HG03342 (cell line): ENCODE results near the gene ADK.
"Not testable (repeated sequence)": the region's sequence is repeated elsewhere in the genome, so short reads cannot be mapped to it uniquely, and the experiment has no call there.

ENCODE experiments used
- ATAC-seq: cut with Tn5 transposase; IDR thresholded peaks from one replicate; pipeline ENCODE4 v1.9.1; 2021; ENCODE audit warnings: mild to moderate bottlenecking, moderate library complexity; ENCODE audit not compliant: unreplicated experiment

Gene ADK

DNA sequence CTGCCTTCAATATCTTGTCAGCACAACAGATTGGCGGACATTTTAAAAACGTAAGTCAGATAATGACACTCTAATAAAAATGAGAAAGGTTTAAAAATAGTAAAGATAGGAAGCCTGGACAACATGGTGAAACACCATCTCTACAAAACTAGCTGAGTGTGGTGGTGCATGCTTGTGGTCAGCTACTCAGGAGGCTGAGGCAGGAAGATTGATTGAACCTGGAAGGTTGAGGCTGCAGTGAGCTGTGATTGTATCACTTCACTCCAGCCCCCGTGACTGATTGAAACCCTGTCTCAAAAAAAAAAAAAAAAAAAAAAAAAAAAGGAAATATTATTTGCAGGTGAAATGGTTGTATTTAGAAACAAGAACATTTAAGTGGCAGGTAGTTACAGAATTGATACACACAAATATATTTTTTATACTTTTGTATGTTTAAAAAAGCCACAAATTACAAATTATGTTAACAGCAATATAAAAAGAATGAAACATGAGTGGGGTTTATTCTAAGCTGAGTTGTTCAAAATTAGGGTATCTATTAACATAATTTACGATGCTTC lies 141.9 kb downstream of the ADK start:
- no peak for ATAC-seq

DNA sequence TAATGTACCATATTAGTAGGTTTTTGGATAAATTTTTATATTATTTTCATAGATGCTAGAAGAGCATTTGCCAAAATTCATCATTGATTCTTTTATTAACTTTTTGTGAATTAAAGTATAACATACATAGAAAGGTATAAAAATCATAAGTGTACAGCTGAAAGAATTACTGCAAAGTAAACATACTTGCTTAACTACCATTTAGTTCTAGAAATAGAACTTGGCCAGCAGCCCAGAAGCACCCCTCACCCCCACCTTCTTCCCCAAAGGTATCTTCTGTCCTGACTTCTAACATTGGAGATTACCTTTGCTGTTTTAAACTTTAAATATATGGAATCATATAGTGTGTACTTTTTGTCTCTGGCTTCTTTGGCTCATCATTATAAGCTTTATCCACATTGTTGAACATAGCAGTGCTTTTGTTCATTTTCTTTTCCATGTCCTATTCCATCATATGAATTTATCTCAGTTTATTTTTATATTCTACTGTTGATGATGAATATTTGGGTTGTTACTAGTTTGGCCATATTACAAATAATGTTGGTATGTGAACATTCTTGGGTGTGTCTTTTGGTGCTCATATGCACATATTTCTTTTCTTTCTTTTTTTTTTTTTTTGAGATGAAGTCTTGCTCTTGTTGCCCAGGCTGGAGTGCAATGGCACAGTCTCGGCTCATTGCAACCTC lies 142.8 kb downstream of the ADK start:
- ATAC-seq, result no peak

DNA sequence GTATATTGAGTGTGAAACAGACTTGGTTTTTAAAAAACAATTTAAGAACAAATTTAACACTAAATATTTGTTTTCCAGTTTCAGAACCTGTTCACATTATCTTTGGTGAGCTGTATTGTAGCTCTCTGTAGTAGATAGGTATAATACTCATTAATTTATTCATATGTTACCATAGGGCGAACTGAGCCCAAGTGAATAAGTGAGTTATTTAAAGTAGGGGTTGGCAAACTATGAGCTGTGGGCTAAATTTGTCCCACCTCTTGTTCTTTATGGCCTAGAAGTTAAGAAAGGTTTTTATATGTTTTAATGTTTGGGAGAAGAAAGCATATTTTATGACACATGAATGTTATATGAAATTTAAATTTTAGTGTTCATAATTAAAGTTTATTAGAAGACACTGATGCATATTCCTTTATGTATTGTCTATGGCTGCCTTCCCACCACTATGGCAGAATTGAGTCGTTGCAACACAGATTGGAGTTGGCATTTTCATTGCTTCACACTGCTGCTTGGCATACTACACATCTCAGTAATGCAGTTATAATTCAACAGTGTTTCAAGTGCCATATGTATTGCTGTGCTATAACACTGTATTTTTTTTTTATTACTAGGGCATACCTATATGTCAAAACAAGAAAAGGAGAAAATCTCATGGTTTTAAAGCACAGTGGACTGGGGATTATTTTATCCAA lies 146.5 kb downstream of the ADK start:
- no peak for ATAC-seq

DNA sequence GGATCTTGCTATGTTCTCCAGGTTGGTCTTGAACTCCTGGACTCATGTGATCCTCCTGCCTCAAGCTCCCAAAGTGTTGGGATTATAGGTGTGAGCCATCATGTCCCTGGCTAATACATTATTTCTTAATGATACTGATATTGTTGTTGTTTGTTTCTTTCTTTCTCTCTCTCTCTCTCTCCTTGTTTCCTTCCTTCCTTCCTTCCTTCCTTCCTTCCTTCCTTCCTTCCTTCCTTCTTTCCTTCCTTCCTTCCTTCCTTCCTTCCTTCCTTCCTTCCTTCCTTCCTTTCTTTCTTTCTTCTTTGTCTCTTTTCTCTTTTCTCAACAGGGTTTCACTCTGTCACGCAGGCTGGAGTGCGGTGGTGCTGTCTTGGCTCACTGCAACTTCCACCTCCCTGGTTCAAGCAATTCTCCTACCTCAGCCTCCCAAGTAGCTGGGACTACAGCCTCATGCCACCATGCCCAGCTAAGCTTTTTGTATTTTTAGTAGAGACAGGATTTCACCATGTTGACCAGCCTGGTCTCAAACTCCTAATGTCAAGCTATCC lies 149.1 kb downstream of the ADK start:
- ATAC-seq, result not testable (repeated sequence)

DNA sequence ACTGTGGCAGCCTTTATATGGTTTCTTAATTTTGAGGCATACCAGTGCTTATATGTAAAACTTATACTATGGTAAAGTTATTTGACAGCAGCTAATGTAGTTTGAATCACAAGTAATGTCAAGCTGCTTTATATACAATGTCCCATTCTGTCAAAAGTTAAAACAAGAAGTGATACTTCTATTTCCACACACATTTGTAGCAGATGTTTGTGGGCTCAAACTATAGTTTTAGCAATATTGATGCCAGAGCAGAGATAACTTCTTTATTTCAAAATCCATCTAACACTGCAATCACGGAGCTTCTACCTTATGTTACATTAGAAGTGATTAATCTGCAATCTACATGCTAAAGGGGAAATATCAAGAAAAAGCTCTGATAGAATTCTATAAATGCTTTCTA lies 149.6 kb downstream of the ADK start:
- ATAC-seq, result no peak

DNA sequence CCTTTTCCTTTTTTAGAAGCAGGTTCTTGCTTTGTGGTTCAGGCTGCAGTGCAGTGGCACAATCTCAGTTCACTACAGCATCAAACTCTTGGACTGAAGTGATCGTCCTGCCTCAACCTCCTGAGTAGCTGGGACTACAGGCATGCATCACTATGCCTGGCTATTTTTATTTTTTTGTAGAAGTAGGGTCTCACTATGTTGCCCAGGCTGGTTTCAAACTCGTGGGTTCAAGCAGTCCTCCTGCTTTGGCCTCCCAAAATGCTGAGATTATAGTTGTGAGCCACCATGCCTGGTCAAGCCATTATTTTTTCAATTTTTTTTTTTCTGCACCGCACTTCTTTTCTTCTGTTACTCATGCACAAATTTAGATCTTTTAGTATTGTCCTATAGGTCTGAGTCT lies 154.7 kb downstream of the ADK start:
- ATAC-seq, result no peak

DNA sequence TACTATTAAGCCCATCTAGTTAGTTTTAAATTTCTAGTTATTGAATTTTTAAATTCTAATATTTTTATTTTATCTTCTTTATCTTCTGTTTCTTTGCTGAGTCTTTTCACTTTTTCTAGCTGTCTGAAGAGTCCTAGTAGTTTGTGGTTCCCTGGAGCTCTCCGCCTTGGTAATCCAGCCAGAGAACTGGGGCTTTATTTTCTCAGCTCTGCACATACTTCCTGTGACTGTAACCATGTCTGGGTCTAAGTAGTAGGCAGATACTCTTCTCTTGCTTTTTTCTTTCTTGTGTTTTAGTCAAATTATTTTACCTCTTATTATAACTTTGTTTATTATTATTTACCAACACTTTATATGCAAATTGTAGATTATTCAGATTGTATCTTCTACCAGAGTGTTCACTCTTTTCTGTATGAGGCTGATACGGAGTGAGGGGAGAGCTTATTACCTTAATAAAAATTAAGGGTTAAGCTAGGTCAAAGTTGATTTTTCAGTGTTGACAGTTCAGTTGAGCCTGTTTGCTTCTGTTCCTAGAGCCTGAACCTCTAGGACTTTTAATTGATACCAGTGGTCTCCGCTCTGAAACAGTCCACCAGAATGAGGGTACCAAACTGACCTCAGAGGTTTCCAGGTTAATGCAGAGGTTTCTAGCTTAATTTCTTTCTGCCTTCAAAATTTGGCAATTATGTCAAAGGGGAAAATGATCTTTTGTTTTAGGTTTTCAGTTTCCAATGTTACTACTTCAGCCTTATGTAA lies 155.4 kb downstream of the ADK start:
- ATAC-seq, result no peak

DNA sequence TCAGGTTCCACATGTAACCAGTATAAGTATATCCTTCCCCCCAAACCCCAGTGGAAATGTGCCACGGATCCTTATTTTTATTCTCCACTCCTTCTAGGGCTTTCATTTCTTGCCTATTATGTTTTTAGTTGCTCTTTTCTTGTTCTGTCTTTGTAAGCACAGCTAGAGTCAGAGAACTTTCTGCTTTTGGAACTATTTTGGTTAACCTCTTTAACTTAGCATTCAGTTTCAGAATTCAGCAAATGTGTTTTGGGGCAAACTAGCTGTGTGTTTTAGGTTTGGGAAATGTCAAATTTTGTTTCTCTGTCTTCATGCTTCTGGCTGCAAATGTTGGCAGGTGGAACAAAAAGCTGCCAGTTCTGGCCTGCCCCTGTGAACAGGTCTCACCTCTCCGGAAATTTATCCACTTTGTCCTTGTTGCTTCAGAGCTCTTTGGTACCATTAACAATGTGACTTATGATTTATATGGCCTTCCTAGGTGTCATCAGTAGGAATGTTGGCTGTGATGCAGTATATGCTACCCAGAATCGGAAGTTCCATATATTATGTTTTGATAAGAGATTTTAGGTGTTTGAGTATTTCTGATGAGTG lies 156.1 kb downstream of the ADK start:
- no peak for ATAC-seq

DNA sequence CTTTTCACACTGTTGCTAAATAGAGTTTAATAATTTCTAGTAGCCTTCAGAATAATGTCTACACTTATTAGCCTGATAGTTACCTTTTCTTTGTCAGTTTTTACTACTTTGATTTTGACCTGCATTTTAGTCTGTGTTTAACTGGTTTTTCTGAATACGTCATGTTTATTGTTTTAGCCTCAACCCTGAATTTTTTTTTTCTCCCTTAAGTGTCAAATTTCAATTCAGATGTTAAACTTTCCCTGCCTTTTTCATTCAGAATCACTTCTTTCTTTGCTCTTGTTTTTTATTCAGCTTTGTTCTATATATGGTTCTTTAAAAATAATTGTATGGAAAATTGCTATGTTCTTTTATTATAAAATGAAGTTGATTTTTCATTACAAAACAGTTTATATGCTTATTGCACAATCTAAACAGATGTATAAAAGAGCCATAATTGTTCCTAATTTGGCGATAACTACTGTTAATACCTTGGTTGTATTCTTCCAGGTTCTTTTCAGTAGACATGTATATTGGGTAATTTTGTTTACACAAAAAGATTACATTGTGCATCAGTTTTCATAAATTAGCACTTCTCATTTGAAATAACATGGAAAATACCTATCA lies 159.7 kb downstream of the ADK start:
- ATAC-seq, result no peak

DNA sequence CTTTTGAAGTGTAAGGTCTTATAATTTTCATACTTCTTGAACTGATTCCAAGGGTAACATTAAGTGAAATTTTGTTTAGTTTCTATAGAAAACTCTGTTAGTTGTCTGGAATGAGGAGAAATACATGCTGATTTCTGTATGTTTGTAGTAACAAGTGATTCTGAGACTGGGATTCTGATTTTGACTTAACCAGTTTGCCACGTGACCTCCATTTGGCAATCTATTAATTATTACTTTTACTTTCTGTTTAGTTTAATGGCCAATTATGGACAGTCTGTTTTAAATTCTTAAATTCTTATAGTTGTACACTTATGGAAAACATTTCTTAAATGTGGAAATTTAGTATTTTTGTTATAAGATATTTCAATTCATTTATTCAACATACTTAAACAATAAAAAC lies 163.1 kb downstream of the ADK start:
- ATAC-seq, result no peak

DNA sequence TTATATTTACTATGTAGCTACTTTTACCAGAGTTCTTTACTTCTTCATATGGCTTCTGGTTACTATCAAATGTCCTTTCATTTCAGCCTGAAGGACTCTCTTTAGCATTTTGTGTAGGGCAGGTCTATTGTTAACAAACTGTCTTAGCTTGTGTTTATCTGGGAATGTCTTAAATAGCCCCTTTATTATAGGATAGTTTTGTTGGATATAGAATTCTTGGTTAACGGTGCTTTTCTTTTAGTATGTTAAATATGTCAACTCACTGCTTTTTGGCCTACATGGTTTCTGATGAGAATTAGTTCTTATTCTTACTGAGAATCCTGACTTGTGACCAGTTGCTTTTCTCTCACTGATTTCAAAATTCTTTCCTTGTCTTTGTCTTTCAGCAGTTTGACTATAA lies 169.0 kb downstream of the ADK start:
- ATAC-seq, result no peak

DNA sequence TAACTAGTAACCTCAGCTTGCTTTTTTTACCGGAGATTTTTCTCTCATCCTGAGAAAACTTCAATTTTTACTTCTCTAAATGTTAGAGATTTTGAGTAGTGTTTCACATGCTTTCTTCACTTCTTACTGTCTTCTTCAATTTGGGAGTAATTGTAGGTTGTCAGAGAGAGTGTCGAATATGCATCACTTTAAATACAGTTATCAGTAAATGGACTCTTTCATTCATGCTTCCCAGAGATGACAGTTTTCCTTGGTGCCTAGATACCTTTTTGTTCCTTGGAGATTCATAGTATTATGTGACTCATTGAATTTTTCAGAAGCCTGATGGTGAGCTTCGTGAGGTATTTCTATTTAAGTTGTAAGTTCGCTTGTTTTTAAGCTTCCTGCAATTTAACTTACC lies 169.7 kb downstream of the ADK start:
- no peak for ATAC-seq

DNA sequence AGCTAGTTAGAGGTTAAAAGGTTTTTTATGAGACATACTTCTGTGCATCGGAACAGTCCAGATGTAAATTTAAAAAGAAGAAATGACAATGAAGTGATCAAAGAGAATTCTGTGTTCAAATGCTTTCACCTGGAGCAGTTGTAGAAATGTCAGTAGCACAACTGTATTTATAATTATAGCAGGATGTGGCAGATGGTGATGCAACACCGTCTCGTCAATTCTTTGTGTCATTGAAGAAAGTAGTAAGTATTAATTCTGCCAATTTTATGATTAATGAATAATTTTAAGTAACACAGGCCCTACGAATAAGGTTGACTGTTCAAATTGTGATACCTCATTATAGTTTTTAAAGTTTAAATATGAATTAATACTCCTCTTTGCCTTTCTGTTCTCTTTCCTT lies 171.1 kb downstream of the ADK start:
- ATAC-seq, result no peak

DNA sequence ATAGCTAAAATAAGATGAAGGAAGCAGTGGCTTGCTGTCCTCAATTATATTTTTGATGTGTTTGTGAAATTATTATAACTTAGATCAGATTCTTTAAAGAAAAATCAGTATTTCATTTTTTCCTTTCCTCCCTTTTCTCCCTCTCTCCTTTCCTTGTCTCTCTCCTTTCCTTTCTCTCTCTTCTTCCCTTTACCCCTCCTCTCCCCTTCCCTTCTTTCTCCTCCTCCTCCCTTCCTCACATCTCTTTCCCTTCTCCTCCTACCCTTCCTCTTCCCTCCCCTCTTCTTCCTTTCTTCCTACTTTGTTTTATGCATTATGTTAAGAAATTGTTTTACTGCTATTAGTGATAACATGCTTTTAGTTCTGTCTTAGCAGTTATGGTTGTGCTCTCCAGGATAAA lies 171.5 kb downstream of the ADK start:
- no peak for ATAC-seq

DNA sequence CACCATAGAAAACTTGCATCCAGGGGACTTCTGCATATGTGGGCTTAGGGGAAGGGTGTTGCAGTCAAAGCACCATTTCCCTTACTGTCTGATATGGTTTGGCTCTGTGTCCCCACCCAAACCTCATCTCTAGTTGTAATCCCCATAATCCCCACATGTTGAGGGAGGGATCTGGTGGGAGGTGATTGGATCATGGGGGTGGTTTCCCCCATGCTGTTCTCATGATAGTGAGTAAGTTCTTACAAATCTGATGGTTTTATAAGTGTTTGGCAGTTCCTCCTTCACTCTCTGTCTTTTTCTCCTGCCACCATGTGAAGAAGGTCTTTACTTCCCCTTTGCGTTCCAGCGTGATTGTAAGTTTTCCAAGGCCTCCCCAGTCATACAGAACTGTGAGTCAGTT lies 177.4 kb downstream of the ADK start:
- ATAC-seq, result no peak

DNA sequence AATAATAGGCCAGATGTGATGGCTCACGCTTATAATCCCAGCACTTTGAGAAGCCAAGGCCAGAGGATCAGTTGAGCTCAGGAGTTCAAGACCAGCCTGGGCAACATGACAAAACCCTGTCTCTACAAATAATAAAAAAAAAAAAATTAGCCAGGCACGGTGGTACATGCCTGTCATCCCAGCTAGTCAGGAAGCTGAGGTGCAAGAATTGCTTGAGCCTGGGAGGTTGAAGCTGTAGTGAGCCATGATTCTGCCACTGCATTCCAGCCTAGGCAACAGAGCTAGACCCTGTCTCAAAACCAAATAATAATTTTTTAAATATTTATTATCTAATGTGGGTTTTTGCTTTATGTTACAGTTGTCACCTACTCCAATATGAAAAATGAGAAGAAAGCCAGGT lies 178.9 kb downstream of the ADK start:
- no peak for ATAC-seq

DNA sequence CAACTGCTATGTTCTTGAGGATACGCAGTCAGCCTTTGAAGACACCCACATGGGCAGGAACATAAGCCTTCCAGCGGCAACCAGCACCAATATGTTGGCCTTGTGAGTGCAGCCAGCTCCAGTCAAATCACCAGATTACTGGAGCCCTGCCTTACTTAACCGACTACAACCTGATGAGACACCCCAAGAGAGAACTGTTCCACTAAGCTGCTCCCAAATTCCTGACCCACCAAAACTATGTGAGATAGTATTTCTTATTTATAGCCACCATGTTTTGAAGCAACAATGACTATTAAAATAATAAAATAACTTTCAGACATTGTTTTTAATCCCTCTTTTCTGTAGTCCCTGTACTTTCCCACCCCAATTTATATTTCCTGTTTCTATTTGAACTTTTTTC lies 179.6 kb downstream of the ADK start:
- no peak for ATAC-seq

DNA sequence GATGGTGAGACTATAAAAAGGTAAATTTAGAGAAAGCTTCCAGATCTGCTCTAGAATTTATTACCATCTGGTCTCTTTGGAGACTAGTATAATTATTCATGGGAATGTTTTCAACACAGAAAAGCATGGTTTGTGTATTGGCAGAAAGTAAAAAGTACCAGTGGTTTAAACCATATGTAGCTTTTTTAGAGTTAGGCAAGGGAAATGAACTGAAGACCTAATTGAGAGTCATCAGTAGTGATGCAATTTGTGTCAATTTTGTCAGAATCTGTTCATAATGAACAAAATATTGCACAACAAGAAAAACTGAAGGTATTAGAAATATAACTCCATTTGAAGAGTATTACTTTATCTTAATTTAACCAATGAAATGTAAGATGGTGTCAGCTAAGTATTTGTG lies 181.4 kb downstream of the ADK start:
- ATAC-seq, result no peak

DNA sequence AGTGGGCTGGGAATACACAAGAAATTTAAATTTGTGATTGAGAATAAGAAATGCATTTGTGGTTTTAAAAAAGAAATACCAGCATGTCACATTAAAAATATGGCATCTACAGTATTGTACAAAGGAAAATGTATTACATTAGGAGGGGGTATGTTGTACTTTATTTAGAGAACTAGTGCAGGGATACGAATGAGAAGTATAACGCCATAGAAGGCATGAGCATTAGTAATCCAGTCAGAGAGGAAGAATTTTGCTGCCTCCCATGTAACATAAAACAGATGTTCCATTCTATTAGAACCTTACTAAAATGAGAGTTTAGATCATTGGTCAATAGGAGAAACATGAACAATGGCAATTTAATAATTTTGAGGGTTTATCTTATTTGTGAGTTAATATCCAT lies 182.2 kb downstream of the ADK start:
- ATAC-seq, result no peak

DNA sequence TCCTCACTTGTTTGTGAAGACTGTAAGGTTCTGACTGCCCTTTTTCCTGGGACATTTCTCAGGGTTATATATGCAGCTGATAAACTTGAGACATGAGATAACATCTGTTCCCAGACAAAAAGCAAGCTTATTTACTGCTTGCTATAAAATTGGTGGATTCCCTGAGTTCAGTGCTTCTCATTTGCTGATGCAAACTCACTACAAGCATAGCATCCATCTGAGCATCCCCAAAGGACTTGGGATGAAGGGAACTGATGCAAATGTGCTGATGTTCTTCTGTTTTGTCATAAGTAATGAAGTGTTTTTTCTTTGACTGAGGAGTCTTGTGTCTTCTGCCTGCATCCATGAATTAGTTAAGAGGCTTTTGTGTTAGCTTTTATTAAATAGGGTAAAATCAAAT lies 183.2 kb downstream of the ADK start:
- no peak for ATAC-seq

DNA sequence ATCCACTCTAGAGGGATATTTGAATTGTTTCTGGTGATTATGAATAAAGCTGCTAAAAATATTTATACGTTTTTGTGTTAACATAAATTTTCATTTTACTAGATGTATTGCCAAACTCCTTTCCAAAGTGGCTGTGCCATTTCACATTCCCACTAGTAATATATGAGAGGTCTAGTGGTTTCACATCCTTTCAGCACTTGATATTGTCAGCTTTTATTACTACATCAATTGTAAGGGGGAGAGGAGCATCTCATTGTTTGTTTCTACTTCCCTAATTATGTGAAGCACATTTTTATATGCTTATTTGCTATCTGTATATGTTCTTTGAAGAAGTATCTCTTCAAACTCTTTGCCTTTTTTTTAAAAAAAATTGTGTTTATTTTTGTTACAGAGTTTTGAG lies 184.5 kb downstream of the ADK start:
- ATAC-seq, result no peak
